ENCODE measurements around the gene MFN2.

Gene MFN2

GRCh38 chr1:12052997-12053686 lies 72.9 kb downstream of the MFN2 start:
- no peak for DNase-seq

- DNase-seq: no peak
Measured at GRCh38 chr1:12053752-12054548, 73.7 kb downstream of the MFN2 start.

- no peak for DNase-seq
Measured at GRCh38 chr1:12055259-12055658, 75.0 kb downstream of the MFN2 start.

- DNase-seq: no peak
Measured at GRCh38 chr1:12056331-12056841, 76.1 kb downstream of the MFN2 start.

- DNase-seq: no peak
Measured at GRCh38 chr1:12057382-12057781, 77.1 kb downstream of the MFN2 start.

GRCh38 chr1:12057940-12058687 lies 77.9 kb downstream of the MFN2 start:
- DNase-seq: no peak

GRCh38 chr1:12059226-12059625 lies 79.0 kb downstream of the MFN2 start:
- no peak for DNase-seq

- DNase-seq: no peak
Measured at GRCh38 chr1:12059722-12060464, 79.6 kb downstream of the MFN2 start.

GRCh38 chr1:12060500-12060899 lies 80.3 kb downstream of the MFN2 start:
- no peak for DNase-seq

Data from GF-D8 (cell line).